ENCODE measurements around the gene HS6ST1.
A peak's percentile ranks its signal among the peaks of the same experiment; 100 is the strongest.

Gene HS6ST1

DNA sequence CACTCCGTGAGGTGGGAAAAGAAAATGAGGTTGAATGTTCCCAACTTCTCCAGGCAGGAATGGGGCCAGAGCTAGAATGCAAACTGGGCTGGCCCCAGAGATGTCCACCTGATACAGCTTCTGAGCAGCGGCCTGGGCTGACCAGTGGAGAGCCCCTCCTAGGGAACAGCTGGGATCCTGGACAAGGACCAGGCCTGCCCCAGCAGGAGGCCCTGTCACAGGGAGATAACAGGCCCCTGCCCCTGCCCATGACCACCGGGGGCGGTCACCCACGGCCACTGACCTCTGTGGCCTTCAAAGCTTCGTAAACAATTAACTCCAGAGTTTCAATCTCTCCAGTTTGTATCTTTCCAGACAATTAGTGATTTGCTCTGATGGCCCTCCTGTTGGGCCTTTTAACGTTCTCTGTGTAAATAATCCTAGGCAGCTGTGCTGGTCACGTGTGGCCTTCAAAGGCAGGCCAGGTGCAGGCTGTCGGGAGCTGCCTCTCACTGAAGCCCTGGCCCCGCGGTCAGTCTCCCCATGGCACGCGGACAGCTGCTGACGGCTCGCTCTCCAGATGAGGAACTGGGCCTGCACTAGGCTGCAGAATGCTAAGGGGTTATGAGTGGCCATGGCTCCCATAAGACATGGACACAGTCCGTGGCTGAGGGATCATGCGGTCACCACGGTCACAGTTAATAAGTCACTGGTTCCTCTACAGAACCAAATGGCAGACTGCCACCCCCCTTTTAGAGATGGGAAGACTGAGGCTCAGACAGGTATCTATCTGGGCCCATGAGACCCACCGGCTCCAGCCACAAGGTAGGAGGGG is 9.2 kb downstream of the HS6ST1 start:
- H3K4me3 ChIP-seq (ENCODE audit: control insufficient read depth, low read depth, low read length), result no peak overlapping the region
- TF ChIP-seq, protein P1, sequence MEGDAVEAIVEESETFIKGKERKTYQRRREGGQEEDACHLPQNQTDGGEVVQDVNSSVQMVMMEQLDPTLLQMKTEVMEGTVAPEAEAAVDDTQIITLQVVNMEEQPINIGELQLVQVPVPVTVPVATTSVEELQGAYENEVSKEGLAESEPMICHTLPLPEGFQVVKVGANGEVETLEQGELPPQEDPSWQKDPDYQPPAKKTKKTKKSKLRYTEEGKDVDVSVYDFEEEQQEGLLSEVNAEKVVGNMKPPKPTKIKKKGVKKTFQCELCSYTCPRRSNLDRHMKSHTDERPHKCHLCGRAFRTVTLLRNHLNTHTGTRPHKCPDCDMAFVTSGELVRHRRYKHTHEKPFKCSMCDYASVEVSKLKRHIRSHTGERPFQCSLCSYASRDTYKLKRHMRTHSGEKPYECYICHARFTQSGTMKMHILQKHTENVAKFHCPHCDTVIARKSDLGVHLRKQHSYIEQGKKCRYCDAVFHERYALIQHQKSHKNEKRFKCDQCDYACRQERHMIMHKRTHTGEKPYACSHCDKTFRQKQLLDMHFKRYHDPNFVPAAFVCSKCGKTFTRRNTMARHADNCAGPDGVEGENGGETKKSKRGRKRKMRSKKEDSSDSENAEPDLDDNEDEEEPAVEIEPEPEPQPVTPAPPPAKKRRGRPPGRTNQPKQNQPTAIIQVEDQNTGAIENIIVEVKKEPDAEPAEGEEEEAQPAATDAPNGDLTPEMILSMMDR (conservative IDR thresholded peaks at IDR 0.05; ENCODE audit: control insufficient read depth, insufficient read depth, low read depth, low read length), result no peak
- no peak for DNase-seq (ENCODE audit: low read depth)

DNA sequence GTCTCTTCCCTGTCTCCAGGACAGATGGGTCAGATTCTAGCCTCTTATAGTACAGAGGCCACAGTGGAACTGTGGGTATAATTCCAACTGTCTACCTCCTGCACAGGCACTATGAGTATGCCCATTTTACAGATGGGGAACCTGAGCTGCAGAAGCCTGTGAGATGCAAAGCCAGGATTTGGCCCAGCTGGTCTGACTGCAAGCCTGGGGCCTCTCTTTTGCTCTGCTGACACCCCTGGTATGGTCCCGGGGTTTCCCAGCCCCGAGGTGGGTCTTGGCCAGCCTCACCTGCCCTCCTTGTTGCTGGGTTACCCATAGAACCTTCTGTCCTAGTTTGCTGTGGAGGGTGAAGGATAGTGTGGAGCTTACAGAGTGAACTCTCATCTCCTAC is 9.8 kb downstream of the HS6ST1 start:
- TF ChIP-seq, protein P1 (conservative IDR thresholded peaks at IDR 0.05; ENCODE audit: control insufficient read depth, insufficient read depth, low read depth, low read length), result no peak
- no peak for DNase-seq (ENCODE audit: low read depth)
- no peak overlapping the region for H3K4me3 ChIP-seq (ENCODE audit: control insufficient read depth, low read depth, low read length)

DNA sequence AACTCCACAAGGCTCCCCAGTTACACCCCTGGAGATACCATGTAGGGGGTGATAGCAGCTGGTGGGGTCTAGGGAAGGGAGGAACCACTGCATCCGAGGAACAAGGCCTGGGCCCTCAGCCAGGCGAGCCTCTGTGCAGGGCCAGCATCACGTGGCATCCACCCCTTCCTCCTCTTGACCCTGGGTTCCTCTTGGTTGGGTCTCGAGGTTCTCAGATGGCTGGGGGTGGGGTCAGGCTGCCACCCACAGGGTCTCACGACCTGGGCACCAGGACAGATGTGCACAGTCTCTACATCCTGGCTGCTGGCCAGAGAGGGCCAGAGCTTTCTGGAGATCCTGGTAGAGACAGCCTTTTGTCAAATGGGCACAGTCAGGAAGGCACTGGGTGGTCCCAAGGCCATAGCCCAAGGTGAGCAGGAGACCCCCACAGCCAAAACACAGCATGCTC is 10.4 kb downstream of the HS6ST1 start:
- TF ChIP-seq, protein P1 (conservative IDR thresholded peaks at IDR 0.05; ENCODE audit: control insufficient read depth, insufficient read depth, low read depth, low read length), result no peak
- H3K4me3 ChIP-seq (ENCODE audit: control insufficient read depth, low read depth, low read length), result no peak overlapping the region
- DNase-seq (ENCODE audit: low read depth), result no peak

DNA sequence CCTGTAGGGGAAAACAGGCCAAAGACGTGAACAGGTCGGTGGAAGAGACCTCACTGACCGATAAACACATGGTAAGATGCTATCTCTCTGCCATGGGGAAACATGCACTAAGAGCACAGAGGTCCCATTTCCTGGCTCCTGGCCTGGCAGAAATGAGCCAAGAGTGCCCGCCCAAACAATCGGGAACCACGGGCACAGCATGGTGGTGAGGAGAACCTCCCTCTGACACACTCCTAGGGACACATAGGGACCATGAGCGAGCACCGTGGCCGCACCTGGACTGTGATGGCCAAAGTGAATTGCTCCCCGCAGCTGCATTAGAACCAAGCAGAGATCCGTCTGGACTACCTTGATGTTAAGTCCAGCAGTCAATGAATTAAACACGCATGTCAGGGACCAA is 11.1 kb downstream of the HS6ST1 start:
- no peak overlapping the region for H3K4me3 ChIP-seq (ENCODE audit: control insufficient read depth, low read depth, low read length)
- TF ChIP-seq, protein P1 (conservative IDR thresholded peaks at IDR 0.05; ENCODE audit: control insufficient read depth, insufficient read depth, low read depth, low read length), result no peak
- DNase-seq (ENCODE audit: low read depth), result no peak

DNA sequence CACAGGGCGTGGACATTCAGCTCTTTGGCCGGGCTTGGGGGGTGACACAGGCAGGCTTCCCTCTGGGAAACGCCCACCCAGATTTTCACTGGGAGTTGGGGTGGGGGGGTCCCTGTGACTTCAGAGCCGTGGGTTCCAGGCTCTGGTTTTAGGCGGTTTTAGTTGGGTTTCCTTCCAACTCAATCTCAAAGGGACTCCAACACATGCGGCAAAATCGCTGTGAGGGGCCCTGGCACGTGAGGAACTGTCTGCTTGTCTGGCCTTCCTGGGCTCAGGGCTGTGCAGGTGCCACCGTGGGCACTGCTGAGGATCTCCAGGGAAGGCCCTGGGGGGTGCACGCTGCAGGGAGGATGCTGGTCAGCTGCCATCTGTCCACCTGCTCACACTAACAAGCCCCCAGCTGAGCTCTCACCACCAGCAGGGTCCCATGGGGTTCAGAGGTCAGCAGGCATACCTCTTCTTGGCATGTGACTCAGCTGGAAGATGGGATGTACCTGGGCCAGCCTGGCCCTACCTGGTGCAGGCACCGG is 11.7 kb downstream of the HS6ST1 start:
- no peak for DNase-seq (ENCODE audit: low read depth)
- no peak overlapping the region for H3K4me3 ChIP-seq (ENCODE audit: control insufficient read depth, low read depth, low read length)
- TF ChIP-seq, protein P1 (conservative IDR thresholded peaks at IDR 0.05; ENCODE audit: control insufficient read depth, insufficient read depth, low read depth, low read length), result no peak

DNA sequence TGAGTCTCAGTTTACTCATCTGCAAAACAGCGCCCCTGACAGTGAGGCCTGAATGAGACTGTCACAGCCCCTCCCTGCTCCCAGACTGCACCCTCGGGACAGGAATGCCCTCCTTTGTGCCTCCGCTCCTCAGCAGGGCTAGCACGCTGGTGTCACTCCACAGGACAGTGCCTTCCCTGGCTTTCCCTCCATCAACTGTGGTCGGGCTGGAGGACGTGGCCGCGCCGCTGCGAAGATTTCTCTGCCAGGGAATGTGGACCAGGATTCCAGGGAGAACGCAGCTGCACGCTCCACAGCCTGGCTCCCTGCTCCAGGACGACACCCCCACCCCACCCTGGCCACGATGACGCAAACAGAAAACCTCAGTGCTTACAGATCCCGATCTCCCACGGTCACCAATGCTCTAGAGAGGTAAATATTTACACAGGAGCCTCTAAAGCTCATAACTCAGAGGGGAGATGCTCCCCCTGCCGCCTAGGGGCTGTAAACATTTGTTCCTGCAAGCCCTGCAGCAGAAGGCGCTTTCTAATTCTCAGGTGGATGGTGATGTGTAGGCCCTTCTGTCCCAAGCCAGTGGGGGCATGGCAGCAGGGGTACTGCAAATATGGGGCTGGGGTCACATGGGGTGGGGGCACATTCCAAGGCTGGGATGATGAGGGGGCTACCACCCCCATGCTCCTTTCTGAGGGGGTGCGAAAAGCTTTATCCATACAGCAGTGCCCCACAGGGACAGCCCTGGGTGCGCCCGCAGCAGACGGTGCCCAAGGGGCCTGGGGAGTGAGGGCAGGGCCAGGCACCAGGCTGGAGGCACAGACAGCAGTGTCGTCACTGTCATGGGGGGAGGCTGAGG is 12.4 kb downstream of the HS6ST1 start:
- peak; percentile 98 for DNase-seq (ENCODE audit: low read depth)
- H3K4me3 ChIP-seq (ENCODE audit: control insufficient read depth, low read depth, low read length), result no peak overlapping the region
- TF ChIP-seq, protein P1 (conservative IDR thresholded peaks at IDR 0.05; ENCODE audit: control insufficient read depth, insufficient read depth, low read depth, low read length), result peak; percentile 58
